Cerebellar cortex (tissue), 1 donor: ENCODE measurements around the gene LRSAM1.

Source experiments
- DNase-seq: peaks from one replicate; pipeline ENCODE4 v3.0.0-alpha.2; 2015; ENCODE audit warnings: low spot score

LRSAM1 gene

DNA sequence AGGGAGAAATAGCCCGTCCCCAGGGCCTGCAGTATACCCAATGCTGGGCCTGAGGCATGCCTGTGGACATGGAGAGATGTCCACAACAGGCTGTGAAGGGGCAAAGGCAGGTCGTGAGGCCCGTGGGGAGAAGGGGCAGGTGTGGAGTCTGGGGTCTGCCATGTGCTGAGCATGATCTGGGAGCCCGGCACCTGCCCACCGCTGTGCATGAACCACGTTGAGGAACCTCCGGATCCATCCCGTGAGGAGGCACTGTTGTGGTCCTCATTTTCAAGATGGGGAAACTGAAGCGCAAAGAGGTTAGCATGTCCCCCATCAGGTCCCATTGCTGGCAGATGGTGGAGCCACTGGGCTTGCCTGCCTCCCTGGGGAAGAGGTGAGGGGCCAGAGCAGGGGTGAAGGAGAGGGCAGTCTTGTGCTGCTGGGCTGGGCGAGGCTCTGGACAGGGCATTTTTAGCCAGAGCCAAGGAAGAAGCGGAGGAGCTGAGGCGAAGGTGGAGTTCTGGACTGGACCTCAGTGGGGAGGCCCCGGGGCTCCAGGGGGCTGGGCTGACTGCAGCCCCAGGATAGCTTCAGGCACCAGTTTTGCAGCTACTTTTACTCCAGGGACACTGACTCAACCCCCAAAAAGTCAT lies 46.5 kb downstream of the LRSAM1 start:
- no peak for DNase-seq

- no peak for DNase-seq
These were observed 47.0 kb downstream of the LRSAM1 start for GRCh38 chr9:127498298-127498697.

DNA sequence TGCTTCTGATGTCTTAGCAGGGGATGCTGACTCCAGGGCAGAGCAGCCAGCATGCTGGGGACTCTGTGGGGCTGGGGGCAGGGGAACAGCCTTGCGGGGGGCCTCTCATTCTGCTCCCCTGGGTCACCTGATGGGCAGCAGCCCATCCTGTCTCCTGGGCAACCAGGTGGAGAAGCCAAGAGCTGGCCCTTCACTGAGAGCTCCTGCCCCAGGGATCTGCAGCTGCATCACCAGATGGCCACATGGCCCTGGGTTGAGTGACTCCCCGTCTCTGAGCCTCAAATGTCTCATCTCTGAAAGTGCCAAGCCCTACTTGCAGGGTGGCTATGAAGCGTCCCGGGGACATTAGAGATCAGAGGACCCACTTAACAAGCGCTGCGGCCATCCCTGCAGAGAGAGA lies 49.1 kb downstream of the LRSAM1 start:
- peak; percentile 15 for DNase-seq

- no peak for DNase-seq
These were observed 49.6 kb downstream of the LRSAM1 start for GRCh38 chr9:127500862-127501261.

GRCh38 chr9:127501821-127502343 lies 50.6 kb downstream of the LRSAM1 start:
- DNase-seq = no peak

GRCh38 chr9:127502706-127503378 lies 51.5 kb downstream of the LRSAM1 start:
- DNase-seq = no peak

- no peak for DNase-seq
These were observed 52.1 kb downstream of the LRSAM1 start for GRCh38 chr9:127503379-127503921.

DNA sequence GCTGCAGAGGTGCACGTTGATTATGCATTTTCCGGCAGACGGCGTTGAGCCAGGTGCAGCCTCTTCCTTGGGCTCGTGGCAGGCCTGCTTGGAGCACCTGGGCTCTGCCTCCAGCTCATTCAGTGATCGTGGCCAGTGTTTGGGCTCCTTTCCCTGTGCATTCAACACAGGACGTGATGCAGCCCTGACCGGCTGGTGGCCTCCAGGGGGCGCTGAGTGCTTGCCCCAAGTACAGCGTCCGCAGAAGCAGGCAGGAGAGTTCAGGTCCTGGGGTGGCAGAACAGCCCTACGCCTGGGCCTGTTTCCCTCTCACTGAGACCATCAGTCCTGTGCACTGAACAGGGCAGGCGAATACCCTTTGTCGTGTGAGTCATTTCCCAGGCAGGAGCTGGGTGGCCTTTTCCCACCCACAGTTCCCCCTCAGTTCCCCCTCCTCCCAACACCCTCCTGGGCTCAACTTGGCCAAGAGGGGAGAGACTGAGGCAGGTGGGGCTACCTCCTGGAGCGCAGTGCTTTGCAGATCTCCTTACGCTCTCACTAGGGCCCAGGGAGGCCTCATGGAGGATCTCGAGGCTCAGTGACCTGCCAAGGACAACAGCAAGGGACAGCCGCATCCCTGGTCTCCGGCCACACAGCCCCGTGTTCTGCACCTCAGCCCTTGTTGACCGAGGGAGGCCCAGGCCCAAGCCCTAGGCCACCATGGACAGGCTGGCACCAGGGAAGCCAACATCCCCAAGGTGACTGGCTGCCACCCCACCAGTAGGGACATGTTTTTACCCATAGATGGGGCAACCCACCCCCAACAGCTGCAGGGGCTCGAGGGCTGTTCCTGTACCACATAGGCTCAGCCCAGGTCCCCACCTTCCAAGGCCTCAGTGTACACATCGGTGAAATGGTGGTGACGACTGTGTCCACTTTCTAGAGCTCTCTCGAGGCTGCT lies 52.9 kb downstream of the LRSAM1 start:
- DNase-seq = peak; percentile 85

DNA sequence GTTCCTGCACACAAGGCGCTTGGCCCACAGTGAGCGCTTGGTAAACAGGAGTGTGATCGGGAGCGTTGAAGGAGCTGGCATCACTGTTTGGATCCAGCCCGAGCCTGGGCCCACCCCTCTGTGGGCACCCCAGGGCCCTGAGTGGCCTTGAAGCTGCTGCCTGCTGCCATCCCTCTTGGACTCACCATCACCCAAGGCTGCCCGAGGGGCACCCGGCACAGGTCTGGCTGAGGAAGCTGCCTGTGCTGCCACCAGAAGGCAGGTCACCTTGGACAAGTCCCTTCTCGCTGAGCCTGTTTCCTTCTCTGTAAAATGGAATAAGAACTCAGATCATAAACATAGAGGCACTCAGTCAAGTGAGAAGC lies 53.6 kb downstream of the LRSAM1 start:
- no peak for DNase-seq

GRCh38 chr9:127505396-127506116 lies 54.2 kb downstream of the LRSAM1 start:
- DNase-seq = peak; percentile 39

DNA sequence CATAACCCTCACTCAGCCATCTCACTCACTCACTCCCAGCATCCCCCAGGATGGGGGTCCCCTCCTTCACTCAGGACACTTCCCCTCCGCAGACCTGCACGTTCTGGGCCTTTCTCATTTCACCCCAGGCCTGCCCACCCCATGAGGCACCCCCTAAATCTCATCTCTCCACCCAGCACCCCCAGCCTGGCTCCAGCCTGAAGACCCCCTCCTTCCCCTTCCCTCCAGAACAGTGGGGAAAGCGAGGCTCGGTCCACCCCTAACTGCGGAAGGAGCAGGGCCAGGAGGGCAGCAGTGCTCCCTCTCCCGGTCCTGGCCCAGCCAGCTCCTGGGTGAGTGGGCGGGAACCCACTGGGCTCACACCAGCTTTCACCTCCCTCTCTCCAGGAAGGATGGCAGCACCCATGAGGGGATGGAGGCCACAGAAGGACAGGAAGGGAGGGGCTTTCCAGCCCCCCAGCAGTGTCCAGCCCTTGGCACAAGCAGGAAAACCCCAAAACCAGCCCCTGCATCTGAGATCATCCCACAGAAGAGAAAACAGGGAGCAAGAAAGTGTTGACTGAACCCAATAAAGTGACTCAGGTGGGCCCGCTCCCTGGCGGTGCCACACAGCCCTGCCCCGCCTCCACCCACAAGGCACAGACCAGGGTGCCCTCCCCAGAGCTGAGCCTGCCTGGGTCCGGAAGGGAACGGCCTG lies 55.0 kb downstream of the LRSAM1 start:
- no peak for DNase-seq

DNA sequence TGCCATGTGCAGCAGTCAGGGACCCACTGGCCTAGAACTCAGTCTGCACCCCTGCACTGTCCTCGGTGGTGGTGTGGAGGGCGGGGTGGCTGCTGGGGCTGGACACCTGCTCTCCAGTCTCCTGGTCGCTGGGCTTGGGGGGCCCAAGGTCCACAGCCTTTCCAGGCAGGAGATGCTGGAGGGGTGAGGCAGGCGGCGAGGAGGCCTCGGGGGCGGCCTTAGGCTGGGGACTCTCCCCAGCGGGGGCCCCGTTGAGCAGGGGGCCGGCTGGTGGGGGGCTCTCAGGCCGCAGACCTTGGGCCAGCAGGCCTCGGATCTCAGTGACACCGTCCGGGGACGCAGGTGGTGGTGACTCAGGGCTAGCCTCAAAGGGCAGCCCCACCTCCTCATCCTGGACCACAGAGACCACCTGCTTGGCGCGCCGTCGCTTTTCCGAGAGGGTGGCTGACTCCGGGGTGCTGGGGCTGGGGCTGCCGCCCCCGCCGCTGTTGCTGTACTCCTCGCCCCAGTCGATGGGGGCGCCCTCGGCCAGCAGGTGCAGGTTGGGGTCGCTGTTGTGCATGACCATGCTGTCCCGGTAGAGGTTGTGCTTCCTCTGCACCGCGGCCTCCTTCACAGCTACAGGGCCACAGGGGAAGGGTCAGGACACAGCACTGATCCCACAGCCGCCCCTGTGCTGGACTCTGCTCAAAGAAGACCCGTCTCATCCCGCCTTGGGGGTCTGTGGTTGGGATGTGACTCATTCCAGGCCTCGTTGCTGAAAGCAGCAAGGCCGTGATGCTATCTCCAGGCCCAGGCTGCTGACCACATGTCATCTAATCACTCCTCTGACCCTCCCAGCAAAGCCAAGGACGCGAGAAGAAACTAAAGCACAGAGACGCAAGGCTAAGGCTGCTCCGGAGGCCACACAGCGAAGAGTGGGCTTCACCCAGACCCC lies 55.8 kb downstream of the LRSAM1 start:
- DNase-seq = no peak

DNA sequence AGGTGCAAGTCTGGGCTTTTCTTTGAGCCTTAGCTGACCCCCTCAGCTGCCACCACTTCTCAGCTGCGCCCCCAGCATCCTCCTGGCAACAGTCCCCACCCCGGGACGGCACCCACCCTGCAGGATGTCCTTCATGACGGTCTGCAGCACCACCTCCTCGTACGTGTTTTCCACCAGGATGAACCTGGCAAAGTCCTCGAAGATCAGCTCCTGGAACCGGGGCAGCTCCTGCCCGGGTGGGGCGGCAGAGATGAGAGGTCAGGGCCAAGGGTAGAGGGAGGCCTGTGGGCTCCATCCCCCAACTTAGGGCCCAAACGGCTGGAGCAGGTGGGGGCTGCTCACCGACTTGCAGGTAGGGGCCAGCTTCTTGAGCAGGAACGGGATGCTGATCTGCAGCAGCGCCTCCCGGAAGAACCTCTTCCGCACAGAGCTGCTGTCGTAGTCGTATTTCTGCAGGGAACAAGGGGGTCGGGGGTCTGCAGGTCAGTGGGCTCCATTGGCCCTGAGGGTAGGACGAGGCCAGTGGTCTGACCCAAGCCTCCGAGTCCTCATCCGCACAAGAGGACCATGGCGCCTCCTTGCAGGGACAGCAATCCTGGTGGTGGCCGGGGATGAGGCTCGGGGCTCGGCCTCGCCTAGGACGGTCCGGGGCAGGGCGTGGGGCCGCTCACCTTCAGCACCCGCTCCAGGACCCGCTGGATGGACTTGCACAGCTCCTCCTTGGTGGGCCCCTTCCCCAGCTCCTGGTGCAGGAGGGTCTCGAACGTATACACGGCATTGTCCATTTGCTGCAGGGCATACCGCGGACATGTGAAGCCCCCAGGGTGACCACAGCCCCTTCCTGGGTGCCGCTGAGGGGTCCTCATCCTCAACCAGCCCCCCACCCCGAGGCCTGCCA lies 56.7 kb downstream of the LRSAM1 start:
- no peak for DNase-seq

DNA sequence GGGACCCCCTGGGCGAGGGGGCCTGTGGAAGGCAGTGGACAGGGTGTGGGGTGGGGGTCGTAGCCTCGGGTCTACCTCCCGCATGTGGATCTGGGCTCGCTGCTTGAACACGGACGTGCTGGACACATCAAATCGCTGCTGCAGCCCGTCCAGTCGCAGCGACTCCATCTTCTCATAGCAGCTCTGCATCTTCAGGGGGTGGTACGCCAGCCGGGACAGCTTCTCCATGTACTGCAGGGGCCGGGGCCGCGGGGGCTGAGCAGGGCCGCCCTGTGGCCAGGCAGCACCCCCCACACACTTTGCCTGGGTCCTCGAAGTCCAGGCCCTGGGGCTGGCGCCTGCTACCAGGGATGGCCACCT lies 57.6 kb downstream of the LRSAM1 start:
- no peak for DNase-seq

GRCh38 chr9:127509261-127509954 lies 58.1 kb downstream of the LRSAM1 start:
- no peak for DNase-seq

DNA sequence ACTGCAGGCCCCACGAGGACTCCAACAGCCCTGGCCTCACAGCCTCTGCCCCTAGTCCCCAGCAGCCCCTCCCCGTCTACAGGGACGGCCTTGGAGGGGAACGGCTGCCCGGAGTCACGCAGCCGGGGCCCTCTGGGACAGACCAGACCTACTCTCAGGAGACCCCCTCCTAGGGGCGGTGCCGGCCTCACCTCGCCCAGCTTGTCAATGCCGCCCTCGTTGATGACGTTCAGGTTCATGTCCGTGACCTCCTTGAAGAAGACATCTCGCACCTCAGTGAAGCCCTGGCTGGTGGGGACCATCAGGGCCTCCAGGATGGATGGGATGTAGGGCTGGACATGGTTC lies 58.6 kb downstream of the LRSAM1 start:
- DNase-seq = no peak

GRCh38 chr9:127514468-127514867 lies 63.2 kb downstream of the LRSAM1 start:
- DNase-seq = no peak

- no peak for DNase-seq
These were observed 65.7 kb downstream of the LRSAM1 start for GRCh38 chr9:127516835-127517607.
